Panc1 (cell line): ENCODE results near the gene PXDN. TPM values are rescaled to one million over a fixed set of nuclear protein-coding genes. Genes with fewer than 3 reads are reported as not detected.

Experiments used
- ATAC-seq: fragments of 200-7000 bp; cut with Tn5 transposase; 2 replicates; pipeline ENCODE4 v1.9.1; 2020; ENCODE audit warnings: mild to moderate bottlenecking, moderate library complexity
- BruUV-seq: library from RNA; stranded (reverse); fragments of 400-500 nt; replicated peaks from 2 replicates; lab custom pipeline; 2021; lab: Mats Ljungman, UMichigan
- CTCF ChIA-PET: fragments of 300-600 bp; sonication (Branson Sonifier 250); formaldehyde crosslinking; loops from one replicate; lab custom pipeline; 2022; ENCODE audit warnings: antibody characterized with exemption; lab: Charles Lee
- POLR2A ChIA-PET: fragments of 300-600 bp; sonication (Branson Sonifier 250); formaldehyde crosslinking; loops from one replicate; lab custom pipeline; 2022; ENCODE audit warnings: antibody characterized with exemption; lab: Charles Lee
- DNase-seq: peaks from one replicate; pipeline ENCODE4 v3.0.0-alpha.2; 2010; ENCODE audit warnings: low read depth, low spot score
- H3K27ac ChIP-seq: 2 replicates; pipeline ENCODE4 v1.5.1; 2011; ENCODE audit warnings: mild to moderate bottlenecking, low read length, inconsistent platforms
- H3K27me3 ChIP-seq: fragments of 200-500 bp; sonication (Bioruptor generic); 2 replicates; pipeline ENCODE4 v1.6.0; 2014; ENCODE audit warnings: low read length, inconsistent platforms; ENCODE audit not compliant: control insufficient read depth, insufficient read depth
- H3K36me3 ChIP-seq: fragments of 200-500 bp; sonication (Bioruptor generic); 2 replicates; pipeline ENCODE4 v1.5.1; 2014; ENCODE audit warnings: inconsistent platforms, mild to moderate bottlenecking, low read length, moderate library complexity; ENCODE audit not compliant: control insufficient read depth, insufficient read depth
- H3K4me1 ChIP-seq: 2 replicates; pipeline ENCODE4 v1.5.1; 2011; ENCODE audit warnings: inconsistent platforms, mild to moderate bottlenecking, low read length, moderate library complexity; ENCODE audit not compliant: control insufficient read depth, insufficient read depth
- H3K4me3 ChIP-seq, 2 experiments: 2 replicates each; pipeline ENCODE4 v1.5.1; 2011 to 2012; ENCODE audit warnings: low read depth in 2 of 2, low read length in 2 of 2, mild to moderate bottlenecking in 2 of 2, inconsistent platforms in 1 of 2, moderate library complexity in 1 of 2
- H3K9me3 ChIP-seq: fragments of 200-500 bp; sonication (Bioruptor generic); 2 replicates; pipeline ENCODE4 v1.5.1; 2014; ENCODE audit warnings: low read depth, mild to moderate bottlenecking, inconsistent platforms, low read length, moderate library complexity; ENCODE audit not compliant: control insufficient read depth, insufficient read depth
- CTCF ChIP-seq: fragments of 450-650 bp; IDR thresholded peaks from 2 replicates; pipeline ENCODE4 v1.5.1; 2017; ENCODE audit warnings: mild to moderate bottlenecking
- POLR2AphosphoS5 ChIP-seq: IDR thresholded peaks from 2 replicates; pipeline ENCODE4 v1.6.1; 2012; ENCODE audit warnings: mild to moderate bottlenecking, low read depth, low read length, moderate library complexity
- SIN3A ChIP-seq: IDR thresholded peaks from 2 replicates; pipeline ENCODE4 v1.6.1; 2012; ENCODE audit warnings: low read depth, mild to moderate bottlenecking, low read length, moderate library complexity, borderline replicate concordance; ENCODE audit not compliant: insufficient read depth
- TCF7L2 ChIP-seq: IDR thresholded peaks from 2 replicates; pipeline ENCODE4 v1.6.1; 2011; ENCODE audit warnings: mild to moderate bottlenecking, low read depth, low read length, inconsistent platforms
- in situ Hi-C: cut with HindIII; loops from 2 replicates; pipeline ENCODE4 v1.10.0; 2016; ENCODE audit warnings: low sequenced_read_pairs, low pct_unique_long_range_greater_than_20kb
- intact Hi-C: fragments of 100-400 bp; cut with micrococcal nuclease; formaldehyde crosslinking; loops from one replicate; pipeline ENCODE4 v1.10.0; 2022; ENCODE audit not compliant: unreplicated experiment
- total RNA-seq: library from RNA; stranded (reverse); gene quantifications from one replicate; pipeline ENCODE4 v1.2.1, GENCODE V29; 2021; ENCODE audit not compliant: unreplicated experiment
- TF ChIP-seq, protein P1 (sequence below), 2 experiments: IDR thresholded peaks; 2 replicates each; pipeline ENCODE4 v1.6.1; 2011 to 2012; ENCODE audit warnings: low read depth in 2 of 2, control low read depth in 1 of 2, low read length in 1 of 2, mild to moderate bottlenecking in 1 of 2, moderate library complexity in 1 of 2; ENCODE audit not compliant: insufficient read depth in 1 of 2

PXDN gene
- total RNA-seq, 1 experiment from 2014 or later = 2.5 TPM

DNA sequence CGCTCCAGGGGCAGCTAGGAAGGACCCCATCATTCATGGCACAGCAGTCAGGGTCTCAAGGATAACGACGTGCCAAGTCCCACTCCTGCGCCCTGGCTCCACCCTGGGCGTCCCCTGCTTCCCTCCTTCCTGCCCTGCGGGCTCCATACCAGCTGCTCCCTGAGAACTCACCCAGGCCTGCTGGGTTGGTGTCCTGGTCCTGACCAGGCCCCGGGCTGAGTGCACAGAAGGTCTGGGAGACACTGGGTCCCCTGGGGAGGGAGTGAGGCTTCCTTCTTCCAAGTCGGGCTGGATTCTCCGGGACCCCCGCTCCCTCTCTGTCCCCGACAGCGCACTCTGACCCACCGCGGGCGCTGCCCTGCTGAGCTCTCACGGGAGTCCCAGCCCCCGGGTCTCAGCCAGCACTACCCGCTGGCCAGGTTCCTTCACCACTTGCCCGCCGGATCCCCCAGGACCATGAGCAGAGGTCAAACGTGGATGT, 160.2 kb downstream of the PXDN start:
- Histone ChIP-seq H3K27me3 (no peaks in the 10 kb centered on the region), H3K4me3 (no peak overlapping the region), H3K9me3 (no peaks in the 10 kb centered on the region), H3K27ac (peak overlapping the region; percentile 17; the same call in 1 of the 2 replicates), H3K4me1 (peaks cover 11% of the 10 kb centered on the region), H3K36me3 (no peaks in the 10 kb centered on the region)
- ChIA-PET POLR2A (no interaction called here), CTCF (no interaction called here)
- ATAC-seq = no peak
- no TSS peak for BruUV-seq
- in situ Hi-C loops = no loop called here
- DNase-seq = no peak
- intact Hi-C loops = no loop called here
- TF ChIP-seq, protein P1, sequence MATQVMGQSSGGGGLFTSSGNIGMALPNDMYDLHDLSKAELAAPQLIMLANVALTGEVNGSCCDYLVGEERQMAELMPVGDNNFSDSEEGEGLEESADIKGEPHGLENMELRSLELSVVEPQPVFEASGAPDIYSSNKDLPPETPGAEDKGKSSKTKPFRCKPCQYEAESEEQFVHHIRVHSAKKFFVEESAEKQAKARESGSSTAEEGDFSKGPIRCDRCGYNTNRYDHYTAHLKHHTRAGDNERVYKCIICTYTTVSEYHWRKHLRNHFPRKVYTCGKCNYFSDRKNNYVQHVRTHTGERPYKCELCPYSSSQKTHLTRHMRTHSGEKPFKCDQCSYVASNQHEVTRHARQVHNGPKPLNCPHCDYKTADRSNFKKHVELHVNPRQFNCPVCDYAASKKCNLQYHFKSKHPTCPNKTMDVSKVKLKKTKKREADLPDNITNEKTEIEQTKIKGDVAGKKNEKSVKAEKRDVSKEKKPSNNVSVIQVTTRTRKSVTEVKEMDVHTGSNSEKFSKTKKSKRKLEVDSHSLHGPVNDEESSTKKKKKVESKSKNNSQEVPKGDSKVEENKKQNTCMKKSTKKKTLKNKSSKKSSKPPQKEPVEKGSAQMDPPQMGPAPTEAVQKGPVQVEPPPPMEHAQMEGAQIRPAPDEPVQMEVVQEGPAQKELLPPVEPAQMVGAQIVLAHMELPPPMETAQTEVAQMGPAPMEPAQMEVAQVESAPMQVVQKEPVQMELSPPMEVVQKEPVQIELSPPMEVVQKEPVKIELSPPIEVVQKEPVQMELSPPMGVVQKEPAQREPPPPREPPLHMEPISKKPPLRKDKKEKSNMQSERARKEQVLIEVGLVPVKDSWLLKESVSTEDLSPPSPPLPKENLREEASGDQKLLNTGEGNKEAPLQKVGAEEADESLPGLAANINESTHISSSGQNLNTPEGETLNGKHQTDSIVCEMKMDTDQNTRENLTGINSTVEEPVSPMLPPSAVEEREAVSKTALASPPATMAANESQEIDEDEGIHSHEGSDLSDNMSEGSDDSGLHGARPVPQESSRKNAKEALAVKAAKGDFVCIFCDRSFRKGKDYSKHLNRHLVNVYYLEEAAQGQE (IDR thresholded peaks at IDR 0.05; ENCODE audit: insufficient read depth in 1 of 2, low read depth in 2 of 2, low read length in 1 of 2) = no peak
- TF ChIP-seq SIN3A (no peak), POLR2AphosphoS5 (no peak), CTCF (no peak), TCF7L2 (no peak)

DNA sequence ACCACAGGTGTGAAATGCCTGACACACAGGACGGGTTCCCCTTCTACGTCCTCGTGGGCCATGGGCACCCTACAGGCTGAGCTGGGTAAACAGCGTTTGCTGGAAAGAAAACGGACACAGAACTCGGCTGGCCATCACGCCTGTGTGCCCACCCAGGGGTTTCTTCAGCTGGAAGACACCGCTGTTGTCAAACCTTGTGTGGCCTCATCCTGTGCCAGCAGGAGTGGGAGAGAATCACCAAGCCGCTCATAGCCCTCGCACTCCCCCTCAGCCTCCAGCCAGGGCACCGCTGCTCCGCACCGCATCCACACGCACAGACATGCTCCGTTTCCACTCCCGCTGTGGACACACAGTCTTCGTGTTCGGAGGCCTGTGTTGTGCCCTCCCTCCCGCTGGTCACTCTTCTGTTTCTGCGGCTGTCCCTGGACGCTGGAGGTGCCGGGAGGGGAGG, 161.4 kb downstream of the PXDN start:
- Histone ChIP-seq H3K36me3 (no peaks in the 10 kb centered on the region), H3K4me3 (no peak overlapping the region), H3K9me3 (no peaks in the 10 kb centered on the region), H3K27me3 (no peaks in the 10 kb centered on the region), H3K27ac (peak overlapping the region; percentile 62; the same call in 1 of the 2 replicates), H3K4me1 (peaks cover 11% of the 10 kb centered on the region)
- ATAC-seq = no peak
- TF ChIP-seq TCF7L2 (no peak), SIN3A (no peak), POLR2AphosphoS5 (no peak), CTCF (no peak)
- TF ChIP-seq, protein P1 (IDR thresholded peaks at IDR 0.05; ENCODE audit: insufficient read depth in 1 of 2, low read depth in 2 of 2, low read length in 1 of 2) = no peak
- no peak for DNase-seq
- CTCF ChIA-PET = no interaction called here
- in situ Hi-C loops (no loop called here), intact Hi-C loops (no loop called here)
- POLR2A ChIA-PET = no interaction called here
- BruUV-seq = no TSS peak
